HG03457 (cell line): ENCODE results near the gene TEDC1.

Experiments used
- ATAC-seq: cut with Tn5 transposase; IDR thresholded peaks from one replicate; pipeline ENCODE4 v1.9.1; 2021; ENCODE audit warnings: moderate number of reproducible peaks; ENCODE audit not compliant: unreplicated experiment

TEDC1 gene

GRCh38 chr14:105484069-105484996, 6.7 kb upstream of the TEDC1 start:
- no peak for ATAC-seq

GRCh38 chr14:105484997-105485393, 6.1 kb upstream of the TEDC1 start:
- no peak for ATAC-seq

GRCh38 chr14:105485739-105486162, 5.3 kb upstream of the TEDC1 start:
- ATAC-seq: no peak

GRCh38 chr14:105486163-105486973, 4.7 kb upstream of the TEDC1 start, which contains the start of gene CRIP1:
Gene CRIP1, plus strand, starts transcription at chr14:105486886. Its CDS starts 374 bp downstream, at chr14:105487260.
- ATAC-seq: no peak

GRCh38 chr14:105486974-105487448, 4.0 kb upstream of the TEDC1 start:
- ATAC-seq: no peak

- ATAC-seq: no peak
Measured at GRCh38 chr14:105487449-105487985, 3.5 kb upstream of the TEDC1 start.

- no peak for ATAC-seq
Measured at GRCh38 chr14:105487986-105488777, 2.9 kb upstream of the TEDC1 start.

- ATAC-seq: no peak
Measured at GRCh38 chr14:105488781-105489541, 2.1 kb upstream of the TEDC1 start.

- ATAC-seq: no peak
Measured at GRCh38 chr14:105489542-105490266, 1.3 kb upstream of the TEDC1 start.

- peak; percentile 0 for ATAC-seq
Measured at GRCh38 chr14:105490267-105490571, 827 bp upstream of the TEDC1 start.

GRCh38 chr14:105491366-105491973, 424 bp downstream of the TEDC1 start:
- ATAC-seq: no peak

GRCh38 chr14:105492031-105492970, 1.3 kb downstream of the TEDC1 start:
- no peak for ATAC-seq

GRCh38 chr14:105492971-105493871, 2.2 kb downstream of the TEDC1 start:
- ATAC-seq: no peak

GRCh38 chr14:105493921-105494605, 3.0 kb downstream of the TEDC1 start:
- no peak for ATAC-seq

- ATAC-seq: no peak
Measured at GRCh38 chr14:105494606-105494929, 3.5 kb downstream of the TEDC1 start.
